HG02588 (cell line): ENCODE results near the gene ADAMTS2.

Source experiments
- ATAC-seq: cut with Tn5 transposase; IDR thresholded peaks from one replicate; pipeline ENCODE4 v1.9.1; 2021; ENCODE audit warnings: mild to moderate bottlenecking, moderate library complexity; ENCODE audit not compliant: unreplicated experiment

Gene ADAMTS2

DNA sequence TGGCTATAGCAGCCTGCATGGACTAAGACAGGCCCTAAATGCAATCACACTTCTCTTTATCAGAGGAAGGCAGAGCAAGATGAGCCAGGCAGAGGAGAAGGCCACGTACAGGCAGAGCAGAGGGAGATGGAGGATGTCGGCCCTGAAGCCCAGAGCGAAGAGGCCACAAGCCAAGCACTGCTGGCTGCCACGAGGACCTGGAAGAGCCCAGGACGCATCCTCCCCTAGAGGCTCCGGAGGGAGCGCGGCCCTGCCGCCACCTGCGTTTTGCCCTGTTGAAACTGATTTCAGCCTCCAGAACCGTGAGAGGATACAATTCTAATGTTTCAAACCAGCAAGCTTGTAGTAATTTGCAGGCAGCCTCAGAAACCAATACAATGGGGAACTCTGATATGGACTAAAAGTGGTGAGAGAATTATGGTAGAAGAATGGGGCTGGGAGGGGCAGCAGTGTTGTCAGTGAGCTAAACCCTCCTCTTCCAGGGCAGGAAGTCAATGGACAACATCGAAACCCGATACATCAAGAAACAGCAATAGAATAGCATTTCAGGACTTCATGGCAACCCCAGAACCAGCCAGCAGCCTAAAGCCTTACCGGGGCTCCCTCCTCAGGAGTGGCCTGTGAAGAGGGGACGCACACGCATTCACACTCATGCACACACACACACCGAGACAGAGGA is 32.6 kb downstream of the ADAMTS2 start:
- ATAC-seq, result no peak

DNA sequence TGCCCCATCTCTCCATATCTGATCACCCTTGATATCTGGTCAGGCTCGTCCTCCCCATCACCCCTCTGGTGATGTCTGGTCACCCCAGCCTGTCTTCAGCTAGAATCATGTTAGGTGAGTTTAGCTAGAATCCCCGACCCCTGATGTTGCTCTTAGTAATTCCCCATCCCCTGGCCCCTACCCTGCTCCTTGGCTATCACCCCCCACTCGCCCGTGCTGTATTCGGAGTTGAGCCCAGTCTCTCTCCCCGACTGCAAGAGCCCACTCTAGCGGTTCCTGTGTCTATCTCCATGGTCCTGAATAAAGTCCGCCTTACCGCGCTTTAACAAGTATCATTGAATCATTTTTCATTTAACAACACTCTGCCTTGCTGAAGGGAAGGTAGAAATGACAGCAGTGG is 33.7 kb downstream of the ADAMTS2 start:
- ATAC-seq, result no peak

DNA sequence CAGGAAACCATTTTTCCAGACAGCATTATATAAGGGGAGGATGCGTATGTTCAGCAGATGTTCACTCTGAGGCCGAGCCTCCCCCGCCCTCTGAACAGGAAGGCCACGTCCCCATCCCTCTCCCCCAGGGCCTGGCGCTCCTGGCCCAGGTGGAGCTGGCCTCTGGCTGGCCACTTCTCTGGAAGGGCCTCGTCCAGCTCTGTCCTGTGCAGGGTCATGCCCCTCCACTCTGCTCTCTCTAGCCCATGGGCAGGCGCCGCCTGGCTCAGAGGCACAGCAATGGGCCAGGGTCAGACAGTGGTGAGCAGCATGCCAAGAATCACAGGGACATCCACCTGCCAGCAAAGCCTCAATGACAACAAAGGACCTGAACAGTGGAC is 34.2 kb downstream of the ADAMTS2 start:
- no peak for ATAC-seq

DNA sequence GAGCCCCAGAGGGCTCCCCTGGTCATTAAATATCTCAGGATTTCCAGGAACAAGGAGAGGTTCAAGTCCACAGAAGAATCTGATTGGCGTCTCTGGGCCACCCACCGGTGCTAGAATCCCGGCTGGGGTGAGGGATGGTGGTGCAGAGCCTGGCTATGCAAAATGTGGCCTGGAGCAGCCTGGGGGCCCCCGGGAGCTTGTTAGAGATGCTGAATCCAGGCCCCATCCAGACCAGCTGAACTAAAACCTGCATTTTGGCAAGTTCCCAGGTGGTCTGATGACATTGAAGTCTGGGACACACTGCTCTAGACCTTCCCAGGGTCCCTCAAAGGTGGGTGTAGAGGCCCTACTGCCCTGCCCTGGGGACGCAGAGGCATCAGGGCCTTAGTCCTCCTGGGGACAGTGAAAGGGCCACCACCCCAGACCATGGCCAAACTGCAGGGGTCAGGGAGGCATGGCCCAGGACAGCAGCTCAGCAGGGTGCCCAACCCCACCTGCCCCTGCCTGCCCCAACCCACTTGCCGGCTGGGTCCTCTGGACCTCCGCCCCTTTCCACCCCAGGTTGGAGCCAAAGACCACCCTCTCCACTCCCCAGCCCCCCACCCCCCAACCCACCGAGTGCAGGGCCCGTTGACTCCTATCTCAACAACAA is 34.7 kb downstream of the ADAMTS2 start:
- no peak for ATAC-seq

DNA sequence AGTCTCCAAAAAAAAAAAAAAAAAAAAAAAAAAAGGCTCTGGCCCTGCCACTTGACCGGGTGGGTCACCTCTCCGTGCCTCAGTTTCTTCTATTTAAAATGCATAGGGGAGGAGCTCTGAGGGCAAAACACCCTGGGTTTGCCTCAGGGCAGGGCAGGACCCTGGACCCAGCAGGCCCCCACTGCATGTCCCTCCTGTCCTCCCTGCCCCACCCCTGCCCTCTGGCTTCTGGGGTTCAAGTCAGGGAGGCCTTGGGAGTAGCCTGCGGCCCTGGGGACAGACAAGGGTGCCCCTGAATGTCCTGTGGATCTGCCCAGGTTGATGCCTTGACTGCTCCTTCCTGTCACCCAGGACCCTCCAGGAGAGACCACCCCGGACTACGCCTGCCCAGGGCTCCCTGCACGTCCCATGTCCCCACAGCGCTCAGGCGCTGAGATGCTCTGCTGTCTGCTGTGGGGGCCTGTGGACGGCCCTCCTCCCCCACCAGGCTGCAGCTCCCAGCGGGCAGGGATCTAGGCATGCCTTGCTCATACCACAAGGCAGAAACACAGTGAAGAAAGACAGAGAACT is 35.4 kb downstream of the ADAMTS2 start:
- ATAC-seq, result no peak

DNA sequence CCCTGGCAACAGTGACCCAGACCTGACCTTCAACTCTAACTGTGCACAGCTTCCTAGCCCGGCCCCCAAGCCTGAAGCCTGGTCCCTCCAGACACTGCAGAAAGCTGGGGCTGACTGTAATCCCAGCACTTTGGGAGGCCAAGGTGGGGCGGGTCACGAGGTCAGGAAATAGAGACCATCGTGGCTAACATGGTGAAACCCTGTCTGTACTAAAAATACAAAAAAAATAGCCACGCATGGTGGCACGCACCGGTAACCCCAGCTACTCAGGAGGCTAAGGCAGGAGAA is 35.9 kb downstream of the ADAMTS2 start:
- ATAC-seq, result no peak

DNA sequence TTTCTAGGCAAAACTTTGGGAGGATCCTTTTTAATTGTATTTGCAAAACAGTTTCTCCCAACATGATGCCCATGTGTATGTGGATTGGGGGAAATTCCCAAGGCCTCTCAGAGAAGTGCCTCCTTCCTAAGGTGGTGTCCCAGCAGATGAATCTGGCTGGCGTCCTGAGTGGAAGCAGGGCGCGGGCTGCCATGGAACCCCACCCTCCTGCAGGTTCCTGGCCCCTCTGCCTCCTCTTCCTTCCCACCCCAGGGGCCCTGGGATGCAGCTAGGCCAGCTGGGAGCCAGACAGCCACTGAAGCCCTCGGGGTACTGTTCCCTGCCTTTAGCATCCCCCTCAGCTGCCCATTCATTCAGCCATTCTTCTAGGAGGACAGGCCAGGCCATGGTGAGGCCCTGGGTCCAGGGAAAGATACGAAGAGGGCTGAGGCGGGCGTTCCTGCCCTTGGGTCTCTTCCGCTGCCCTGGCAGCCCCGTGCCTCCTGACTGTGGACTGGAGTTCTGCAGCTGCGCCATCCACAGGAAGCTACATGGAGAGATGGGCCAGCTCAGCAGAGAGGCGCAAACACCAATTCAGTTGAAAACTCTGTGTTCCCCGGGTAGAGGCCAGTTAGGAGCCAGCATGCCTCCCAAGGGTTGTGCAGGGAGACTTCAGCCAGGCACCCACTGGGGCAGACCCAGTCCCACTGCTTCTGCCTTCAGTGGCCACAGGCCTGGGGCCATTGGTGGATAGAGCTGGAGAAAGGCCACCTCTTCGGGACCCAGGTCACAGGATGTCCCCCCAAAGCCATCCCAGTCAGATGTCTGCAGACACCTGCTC is 36.5 kb downstream of the ADAMTS2 start:
- no peak for ATAC-seq

DNA sequence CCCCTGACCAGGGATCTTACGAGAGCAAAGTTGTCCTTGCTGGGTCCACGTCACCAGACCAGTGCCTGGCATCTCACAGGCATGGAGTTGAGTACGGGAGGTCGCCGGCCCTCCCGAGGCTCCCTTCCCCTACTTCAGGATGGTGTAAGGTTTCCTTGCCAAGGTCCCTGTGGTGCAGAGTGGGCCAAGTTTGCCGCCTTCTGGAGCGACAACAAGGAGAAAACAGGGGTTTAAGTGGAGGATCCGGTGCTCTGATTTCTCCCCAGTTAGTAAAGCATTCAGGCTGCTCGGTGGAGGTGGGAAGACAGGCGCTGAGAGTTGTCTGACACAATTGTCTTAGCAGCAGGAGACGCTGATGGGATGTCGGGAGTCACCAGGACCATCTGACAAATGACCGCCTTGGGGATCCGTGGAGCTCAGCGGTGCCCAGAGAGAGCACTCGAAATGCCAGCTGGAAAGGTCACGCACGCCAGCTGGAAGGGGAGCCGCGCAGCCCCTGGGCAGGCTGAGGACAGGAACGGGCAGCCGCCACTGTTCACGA is 37.3 kb downstream of the ADAMTS2 start:
- no peak for ATAC-seq

DNA sequence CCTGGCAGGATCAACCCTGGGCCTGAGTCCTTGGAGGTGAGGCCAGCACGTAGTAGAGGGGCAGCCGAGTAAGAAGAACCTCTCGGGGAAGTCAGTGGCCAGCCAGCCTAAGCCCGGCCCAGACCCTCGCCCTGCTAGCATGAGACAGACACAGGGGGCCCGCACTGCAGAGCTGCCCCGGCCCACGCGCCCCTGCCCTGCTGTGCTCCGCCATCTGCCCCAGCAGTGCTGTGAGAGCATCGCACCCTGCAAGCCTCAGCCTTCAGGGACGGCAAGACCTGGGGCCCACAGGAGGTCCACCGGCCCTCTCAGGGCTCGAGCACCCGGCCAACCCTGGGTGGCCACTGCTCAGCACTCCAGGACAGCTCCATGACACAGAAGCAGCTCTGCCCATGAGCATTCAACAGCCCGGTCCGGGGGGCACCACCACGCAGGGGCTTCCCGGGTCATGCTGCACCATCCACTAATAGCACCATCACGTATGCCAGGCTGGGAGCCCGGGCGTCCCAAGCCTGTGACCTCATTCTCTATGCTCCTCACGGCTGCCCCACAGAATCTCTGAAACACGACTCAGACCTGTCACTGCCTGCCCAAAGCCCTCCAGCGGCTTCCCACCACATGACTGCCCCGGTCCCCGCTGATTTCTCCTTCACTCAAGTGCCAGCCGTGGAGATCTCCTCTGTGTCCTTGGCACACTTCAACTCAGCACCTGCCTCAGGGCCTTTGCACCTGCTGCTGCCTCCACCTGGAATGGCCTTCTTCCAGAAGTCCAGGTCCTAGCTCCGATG is 38.1 kb downstream of the ADAMTS2 start:
- ATAC-seq, result no peak

DNA sequence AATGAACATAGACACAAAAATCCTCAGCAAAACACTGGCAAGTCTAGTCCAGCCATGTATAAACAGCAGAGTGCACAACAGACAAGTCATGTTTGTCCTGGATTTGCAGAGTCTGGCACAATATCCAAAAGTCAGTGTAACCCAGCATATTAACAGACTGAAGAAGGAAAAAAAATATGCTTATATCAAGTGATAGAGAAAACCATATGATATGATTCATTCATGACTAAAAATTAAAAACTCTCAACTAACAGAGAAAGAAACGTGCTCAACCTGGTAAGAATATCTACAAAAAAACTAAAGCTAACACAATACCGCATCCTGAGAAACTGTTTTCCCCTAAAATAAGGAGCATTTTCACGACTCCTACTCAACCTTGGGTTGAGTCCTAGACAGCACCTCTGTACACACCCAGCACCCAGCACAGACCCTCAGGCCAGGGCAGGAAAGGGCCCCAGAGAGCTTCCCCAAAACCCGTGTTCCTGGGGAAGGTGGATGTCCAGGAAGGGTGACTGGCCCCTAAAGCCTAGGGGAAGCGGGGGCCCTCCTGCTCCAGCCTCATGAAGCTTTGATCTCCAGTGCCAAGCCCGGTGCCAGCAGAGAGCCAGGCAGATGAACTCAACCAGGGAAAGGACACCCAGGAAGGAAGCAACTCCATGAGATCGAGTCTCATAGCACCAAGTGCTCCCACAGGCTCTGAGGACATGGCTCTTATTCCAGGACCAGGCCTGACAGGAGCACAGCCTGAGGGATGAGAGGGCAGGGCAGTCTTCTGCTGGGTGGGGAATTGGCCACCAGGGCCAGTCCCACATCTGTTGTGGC is 38.9 kb downstream of the ADAMTS2 start:
- ATAC-seq, result no peak

DNA sequence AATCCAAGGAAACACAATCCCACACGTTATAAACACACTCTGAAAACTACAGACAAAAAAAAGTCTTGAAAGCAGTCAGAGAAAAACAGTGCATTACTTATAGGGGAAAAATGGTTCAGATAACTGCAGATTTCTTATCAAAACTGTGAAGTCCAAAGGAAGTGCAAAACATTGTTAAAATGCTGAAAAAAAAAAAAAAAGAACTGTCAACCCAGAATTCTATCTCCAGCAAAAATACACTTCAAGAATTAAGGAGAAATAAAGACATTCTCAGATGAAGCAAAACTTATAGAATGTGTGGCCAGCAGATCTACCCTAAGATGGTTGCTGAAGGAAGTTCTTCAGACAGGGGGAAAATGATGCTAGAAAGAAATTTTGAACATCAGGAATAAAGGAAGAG is 40.4 kb downstream of the ADAMTS2 start:
- no peak for ATAC-seq

DNA sequence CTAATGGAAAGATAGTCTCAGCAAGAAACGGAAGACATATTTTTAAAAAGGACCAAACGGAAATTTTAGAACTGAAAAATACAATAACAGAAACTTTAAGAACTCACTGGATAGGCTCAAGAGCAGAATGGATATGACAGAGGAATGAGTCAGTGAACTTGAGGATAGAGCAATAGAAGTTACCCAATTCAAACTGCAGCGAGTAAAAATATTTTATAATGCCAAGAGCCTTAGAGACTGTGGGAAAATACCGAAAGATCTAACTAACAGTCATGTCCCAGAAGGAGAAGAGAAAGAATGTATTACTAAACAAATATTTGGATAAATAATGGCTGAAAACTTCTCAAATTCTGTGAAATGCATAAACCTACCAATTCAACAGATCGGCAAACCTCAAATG is 40.8 kb downstream of the ADAMTS2 start:
- no peak for ATAC-seq

DNA sequence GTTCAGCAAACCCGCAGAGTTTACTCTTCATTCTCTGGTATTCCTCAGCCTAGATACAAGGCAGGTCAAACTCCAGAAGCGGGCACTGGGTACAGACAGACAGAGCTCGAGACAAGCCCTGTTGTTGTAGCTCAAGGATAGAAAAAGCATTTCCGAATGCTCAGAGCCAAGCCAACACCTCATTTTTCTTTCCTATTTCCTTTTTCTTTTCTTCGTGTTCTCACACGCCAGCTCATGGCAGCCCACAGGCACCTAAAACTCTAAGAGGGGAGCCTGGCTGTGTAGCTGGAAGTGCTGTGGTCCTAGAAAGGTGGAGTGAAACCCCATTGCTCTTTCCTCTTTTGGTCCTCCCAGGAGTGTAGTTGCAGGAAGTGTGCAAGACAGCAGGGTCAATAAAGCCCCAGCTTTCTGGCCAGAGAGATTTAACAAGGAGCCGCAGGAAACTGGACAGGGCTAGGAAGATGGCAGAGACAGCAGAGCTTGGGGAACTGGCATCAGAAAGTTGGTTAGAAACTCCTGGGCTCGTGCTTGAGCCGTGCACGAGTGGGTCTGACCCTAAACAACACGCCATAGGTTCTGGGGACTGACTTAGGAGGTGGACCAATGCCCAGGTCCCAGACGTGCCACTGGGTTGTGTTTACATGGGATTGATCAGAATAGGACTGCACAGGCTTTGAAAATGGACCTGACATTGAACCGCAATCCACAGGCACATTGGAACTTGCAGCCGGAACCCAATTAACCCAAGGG is 41.6 kb downstream of the ADAMTS2 start:
- no peak for ATAC-seq

DNA sequence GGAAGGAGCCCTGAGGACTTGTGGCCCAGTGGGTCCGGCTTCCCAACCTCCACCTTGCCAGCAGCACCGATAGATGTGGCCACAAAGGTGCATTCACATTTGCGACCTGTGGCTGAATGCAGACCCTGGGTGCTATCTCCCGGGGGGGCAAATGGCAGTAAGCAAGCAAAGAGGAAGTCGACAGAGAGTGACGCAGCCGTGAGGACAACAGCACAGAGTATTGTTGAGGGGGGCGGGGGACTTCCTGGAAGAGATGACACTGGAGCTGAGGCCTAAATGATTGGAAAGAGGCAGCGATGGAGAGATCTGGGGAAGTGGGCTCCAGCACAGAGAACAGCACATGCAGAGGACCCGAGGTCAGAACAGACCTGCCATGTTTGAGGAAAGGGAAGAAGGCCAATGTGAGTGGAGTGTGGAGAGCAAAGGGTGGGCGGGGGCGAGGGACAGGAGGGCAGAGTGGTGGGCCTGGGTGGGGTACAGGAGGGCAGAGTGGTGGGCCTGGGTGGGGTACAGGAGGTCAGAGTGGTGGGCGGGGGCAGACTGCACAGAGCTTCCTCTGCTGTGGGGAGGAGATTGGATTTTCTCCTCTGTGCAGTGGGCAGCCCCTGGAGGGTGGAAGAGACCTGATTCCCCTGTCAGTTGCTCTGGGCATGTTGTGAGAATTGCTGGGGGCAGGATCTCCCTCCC is 42.6 kb downstream of the ADAMTS2 start:
- no peak for ATAC-seq

DNA sequence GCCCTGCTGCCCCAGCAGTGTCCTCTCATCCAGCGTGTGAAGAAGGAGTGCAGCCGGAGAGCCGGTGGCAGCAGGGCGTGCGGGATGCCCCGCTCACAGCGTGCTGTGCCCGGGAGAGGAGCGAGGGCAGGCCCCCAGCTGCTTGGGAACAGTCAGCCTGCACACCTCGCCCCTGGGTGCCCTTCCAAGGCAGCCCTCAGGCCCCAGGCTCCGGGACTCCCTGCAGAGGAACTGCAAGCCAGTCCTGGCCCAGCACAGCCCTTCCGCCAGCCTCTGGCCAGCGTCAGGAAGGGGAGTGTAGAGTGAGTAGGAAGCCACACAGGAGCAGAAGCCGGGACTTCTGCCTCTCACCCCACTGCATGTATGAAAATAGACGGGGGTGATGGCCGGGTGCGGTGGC is 43.5 kb downstream of the ADAMTS2 start:
- ATAC-seq, result no peak

DNA sequence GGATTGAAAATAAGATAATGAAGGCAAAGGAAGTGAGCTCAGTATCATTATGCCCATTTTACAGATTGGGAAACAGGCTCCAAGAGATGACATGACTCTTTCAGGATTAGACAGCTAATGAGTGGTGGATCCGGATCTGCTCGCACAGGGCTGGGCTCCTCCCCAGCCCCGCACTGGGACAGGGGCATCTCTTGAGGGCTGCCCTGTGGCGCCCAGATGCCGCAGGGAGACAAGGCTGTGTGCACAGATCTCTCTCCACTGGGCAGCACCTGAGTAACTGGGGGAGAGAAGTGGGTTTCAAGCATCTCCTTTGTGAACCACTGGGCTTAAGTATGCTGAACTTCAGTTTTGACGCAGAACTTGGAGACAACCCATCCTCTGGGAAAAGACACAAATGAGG is 43.9 kb downstream of the ADAMTS2 start:
- ATAC-seq, result no peak

DNA sequence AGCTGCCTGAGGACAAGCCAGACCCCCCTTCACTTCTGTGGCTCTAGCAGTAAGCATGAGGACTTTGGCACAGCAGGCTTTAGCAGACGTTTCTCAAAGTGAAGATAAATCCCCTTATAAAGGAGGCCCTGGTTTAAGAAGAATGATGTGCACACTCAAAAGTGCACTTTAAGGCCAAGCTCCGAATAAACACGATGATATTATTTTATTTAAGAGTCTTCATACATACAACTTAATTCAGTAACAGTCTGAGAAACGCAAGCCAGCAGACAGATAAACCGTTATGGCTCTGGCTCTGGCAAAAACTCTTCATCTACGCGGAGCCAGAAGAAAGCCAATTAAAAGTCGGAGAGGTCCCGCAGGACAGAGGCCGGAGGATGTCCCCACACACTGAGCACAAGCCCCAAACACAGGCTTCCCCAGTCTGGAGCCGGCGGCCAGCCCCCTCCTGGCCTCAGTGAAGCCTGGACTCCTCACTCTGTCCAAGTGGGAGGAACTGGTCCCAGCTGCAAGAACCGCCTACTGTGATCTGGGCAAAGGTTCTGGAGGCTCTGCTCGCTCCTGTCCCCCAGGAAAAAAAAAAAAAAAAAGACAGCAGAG is 44.6 kb downstream of the ADAMTS2 start:
- ATAC-seq, result no peak
